Endothelial cell of umbilical vein (primary cell): ENCODE measurements around the gene LCE2D. TPM values are rescaled to one million over a fixed set of nuclear protein-coding genes. Genes with fewer than 3 reads are reported as not detected.

ENCODE experiments used
- BruUV-seq: library from RNA; stranded (reverse); fragments of 400-500 nt; replicated peaks from 2 replicates; lab custom pipeline; 2021; lab: Mats Ljungman, UMichigan
- CTCF ChIA-PET: fragments of 300-600, 350-600 bp; sonication (Branson Sonifier 250); formaldehyde crosslinking; loops from one replicate; lab custom pipeline; 2021; ENCODE audit warnings: antibody characterized with exemption, inconsistent platforms; lab: Charles Lee
- POLR2A ChIA-PET: fragments of 300-600, 350-600 bp; sonication (Branson Sonifier 250); formaldehyde crosslinking; loops from one replicate; lab custom pipeline; 2021; ENCODE audit warnings: antibody characterized with exemption, inconsistent platforms; lab: Charles Lee
- DNase-seq: peaks from one replicate; pipeline ENCODE4 v3.0.0-alpha.2; 2011; ENCODE audit warnings: low read depth, low spot score
- FAIRE-seq: peaks from 2 replicates; lab custom pipeline; 2011; peaks lifted over from hg19 to GRCh38; lab: Jason Lieb, UNC
- H2AFZ ChIP-seq: 2 replicates; pipeline ENCODE4 v1.6.0; 2012; ENCODE audit warnings: low read depth, low read length, control low read depth, inconsistent platforms
- H3K27ac ChIP-seq: 2 replicates; pipeline ENCODE4 v1.5.1; 2011; ENCODE audit warnings: low read depth, mild to moderate bottlenecking, control low read depth, low read length, moderate library complexity; ENCODE audit not compliant: insufficient read depth
- H3K27me3 ChIP-seq, 2 experiments: 2 replicates each; pipeline versions ENCODE4 v1.6.0 to v1.6.1; 2011; ENCODE audit warnings: low read length in 2 of 2, mixed read lengths in 1 of 2; ENCODE audit not compliant: control insufficient read depth in 2 of 2, insufficient read depth in 2 of 2
- H3K36me3 ChIP-seq, 2 experiments: 2 replicates in 1 of 2; 3 replicates in 1 of 2; pipeline ENCODE4 v1.5.1; 2011; ENCODE audit warnings: low read length in 2 of 2, mild to moderate bottlenecking in 1 of 2, moderate library complexity in 1 of 2; ENCODE audit not compliant: control insufficient read depth in 2 of 2, insufficient read depth in 2 of 2; ENCODE audit errors: extremely low read depth in 1 of 2
- H3K4me1 ChIP-seq: 3 replicates; pipeline ENCODE4 v1.5.1; 2011; ENCODE audit warnings: mild to moderate bottlenecking, low read length; ENCODE audit not compliant: control insufficient read depth, insufficient read depth; ENCODE audit errors: extremely low read depth
- H3K4me2 ChIP-seq: 2 replicates; pipeline ENCODE4 v1.6.1; 2011; ENCODE audit warnings: low read length, control low read depth, mixed read lengths; ENCODE audit not compliant: insufficient read depth
- H3K4me3 ChIP-seq, 3 experiments: fragments of 200-600 bp in 1 of 3; sonication (generic), shearing (Covaris generic) in 1 of 3; replicated peaks in 1 of 3; 2 replicates each; pipeline ENCODE4 v1.5.1; 2011 to 2016; ENCODE audit warnings: control low read depth in 3 of 3, low read length in 3 of 3, mild to moderate bottlenecking in 2 of 3, inconsistent platforms in 1 of 3, low read depth in 1 of 3, moderate library complexity in 1 of 3; ENCODE audit not compliant: insufficient read depth in 1 of 3
- H3K79me2 ChIP-seq: 2 replicates; pipeline ENCODE4 v1.6.0; 2012; ENCODE audit warnings: low read length, inconsistent platforms; ENCODE audit not compliant: control insufficient read depth, insufficient read depth
- H3K9ac ChIP-seq: replicated peaks from 2 replicates; pipeline ENCODE3; 2011; ENCODE audit warnings: low read length, control low read depth; ENCODE audit not compliant: insufficient read depth; ENCODE audit errors: extremely low read depth
- H3K9me1 ChIP-seq: replicated peaks from 3 replicates; pipeline ENCODE4 v1.6.0; 2011; ENCODE audit warnings: mild to moderate bottlenecking, low read length; ENCODE audit not compliant: control insufficient read depth, insufficient read depth; ENCODE audit errors: extremely low read depth
- H3K9me3 ChIP-seq: replicated peaks from 2 replicates; pipeline ENCODE4 v1.5.1; 2012; ENCODE audit warnings: low read length, inconsistent platforms; ENCODE audit not compliant: control insufficient read depth, insufficient read depth
- H4K20me1 ChIP-seq: replicated peaks from 2 replicates; pipeline ENCODE3; 2011; ENCODE audit warnings: mild to moderate bottlenecking, low read length; ENCODE audit not compliant: control insufficient read depth, insufficient read depth; ENCODE audit errors: extremely low read depth
- EZH2 ChIP-seq: IDR thresholded peaks from 2 replicates; pipeline ENCODE4 v1.6.1; 2012; ENCODE audit warnings: borderline replicate concordance, low read depth, mild to moderate bottlenecking, moderate library complexity, low read length, inconsistent platforms; ENCODE audit not compliant: severe bottlenecking
- FOS ChIP-seq: IDR thresholded peaks from 2 replicates; pipeline ENCODE4 v1.6.1; 2011; ENCODE audit warnings: mild to moderate bottlenecking, low read length, moderate library complexity, borderline replicate concordance; ENCODE audit not compliant: insufficient read depth
- GATA2 ChIP-seq: IDR thresholded peaks from 2 replicates; pipeline ENCODE4 v1.7.0; 2011; ENCODE audit warnings: low read depth, mild to moderate bottlenecking, moderate library complexity, mixed read lengths, low read length; ENCODE audit not compliant: insufficient read length, insufficient read depth
- JUN ChIP-seq: IDR thresholded peaks from 2 replicates; pipeline ENCODE4 v1.6.1; 2011; ENCODE audit warnings: borderline replicate concordance, low read depth; ENCODE audit not compliant: insufficient read length, insufficient read depth
- MYC ChIP-seq: IDR thresholded peaks from one replicate; pipeline ENCODE4 v1.6.1; 2011; ENCODE audit warnings: mild to moderate bottlenecking, low read depth, low read length
- POLR2A ChIP-seq: IDR thresholded peaks from 2 replicates; pipeline ENCODE4 v1.6.1; 2012; ENCODE audit warnings: low read depth, mild to moderate bottlenecking, control low read depth, low read length
- POLR2AphosphoS5 ChIP-seq: IDR thresholded peaks from 2 replicates; pipeline ENCODE4 v1.6.1; 2012; ENCODE audit warnings: low read depth, mild to moderate bottlenecking, control low read depth, low read length, moderate library complexity; ENCODE audit not compliant: insufficient read depth
- dilution Hi-C: fragments of 300-500 bp; cut with MboI; formaldehyde crosslinking; loops from one replicate; pipeline ENCODE4 v1.15.0; 2019; ENCODE audit warnings: low sequenced_read_pairs; ENCODE audit not compliant: extremely low pct_ligation_motif_present
- intact Hi-C: fragments of 100-400 bp; cut with micrococcal nuclease; formaldehyde crosslinking; loops from one replicate; pipeline ENCODE4 v1.10.0; 2022
- polyA plus RNA-seq, 4 experiments: library from polyadenylated mRNA; depleted of rRNA in 3 of 4; stranded (reverse) in 3 of 4; unstranded in 1 of 4; fragments of >200 nt; gene quantifications; 2 replicates each; pipeline versions ENCODE4 v1.2.1 to v1.2.3, GENCODE V29; 2011 to 2012; ENCODE audit warnings: missing spikeins in 1 of 4
- total RNA-seq: library from RNA; stranded (reverse); gene quantifications from 2 replicates; pipeline ENCODE4 v1.2.3, GENCODE V29; 2021
- TF ChIP-seq, protein P1 (sequence below): IDR thresholded peaks from 2 replicates; pipeline ENCODE4 v1.6.1; 2011; ENCODE audit not compliant: insufficient read depth, insufficient read length
- TF ChIP-seq, protein P2 (sequence below), 2 donors: IDR thresholded peaks; 1 replicate in 1 of 2; 2 replicates in 1 of 2; pipeline ENCODE4 v1.5.1; 2011; ENCODE audit warnings: low read length in 2 of 2, mild to moderate bottlenecking in 2 of 2, moderate library complexity in 2 of 2, control low read depth in 1 of 2, inconsistent platforms in 1 of 2, low read depth in 1 of 2; ENCODE audit not compliant: insufficient read depth in 1 of 2; ENCODE audit errors: extremely low read depth in 1 of 2

LCE2D gene
- total and polyA plus RNA-seq, 2 donors (not counting 3 experiments of a cell fraction or from before 2014, with no cell fraction given), result not detected

DNA sequence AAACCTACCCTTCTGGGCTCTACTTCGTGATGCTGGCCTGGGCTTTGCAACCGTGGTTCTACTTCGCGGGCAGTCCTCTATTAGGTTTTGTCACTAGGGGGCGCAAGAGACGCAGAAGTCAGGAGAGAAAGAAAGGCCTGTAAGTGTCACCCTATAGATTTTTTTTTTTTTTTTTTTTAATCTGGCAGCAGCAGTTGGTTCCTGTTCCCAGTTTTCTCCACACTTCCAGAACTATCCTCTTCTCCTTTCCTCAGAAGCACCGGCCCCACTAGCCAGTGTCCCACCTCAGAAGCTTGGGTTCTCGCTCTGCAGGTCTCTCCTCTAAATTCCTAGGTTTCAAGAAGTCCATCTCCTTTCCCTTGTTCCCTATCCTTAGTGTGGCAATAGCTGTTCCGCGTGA, 9.1 kb upstream of the LCE2D start:
- intact Hi-C loops, result loop anchor here (1.0 kb wide), 1 partner anchor 569 kb away; no protein-coding TSS in a partner anchor

DNA sequence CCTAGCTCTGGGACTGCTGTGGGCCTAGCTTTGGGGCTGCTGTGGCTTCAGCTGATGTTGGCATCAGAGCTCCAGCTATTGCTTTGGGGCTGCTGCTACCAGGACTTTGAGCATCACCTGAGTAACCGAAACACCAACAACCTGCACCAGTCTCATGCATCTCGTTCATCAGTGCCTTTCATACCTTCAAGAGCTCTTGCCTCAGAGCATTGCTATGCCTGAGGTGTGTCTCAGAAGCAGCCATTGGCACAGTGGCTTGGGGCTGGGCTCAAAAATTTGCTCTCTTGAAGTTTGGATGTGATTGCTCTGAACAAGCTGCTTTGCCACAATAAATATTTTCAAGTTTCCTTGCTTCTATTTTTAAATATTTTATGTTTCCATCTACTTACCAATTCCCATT, 6.7 kb upstream of the LCE2D start:
- H3K9ac ChIP-seq, result no peak overlapping the region
- H3K9me3 ChIP-seq, result no peaks in the 10 kb centered on the region
- H3K4me3 ChIP-seq, result no peak overlapping the region
- no peak overlapping the region for H3K4me2 ChIP-seq
- H3K9me1 ChIP-seq, result no peaks in the 10 kb centered on the region
- H4K20me1 ChIP-seq, result no peaks in the 10 kb centered on the region
- no peaks in the 10 kb centered on the region for H3K4me1 ChIP-seq
- H3K27ac ChIP-seq, result no peak overlapping the region
- ChIA-PET CTCF (interaction anchor here (1.0 kb wide), 1 partner anchor 572 kb away, joined by 3 read pairs; no protein-coding TSS in a partner anchor), POLR2A (no interaction called here)
- intact Hi-C loops (no loop called here), dilution Hi-C loops (no loop called here)
- DNase-seq (no peak), FAIRE-seq (no peak)
- H2AFZ ChIP-seq, result no peak overlapping the region
- H3K36me3 ChIP-seq, result no peaks in the 10 kb centered on the region
- no peaks in the 10 kb centered on the region for H3K79me2 ChIP-seq
- BruUV-seq, result no TSS peak
- H3K27me3 ChIP-seq, result no peaks in the 10 kb centered on the region
- TF ChIP-seq, protein P1, sequence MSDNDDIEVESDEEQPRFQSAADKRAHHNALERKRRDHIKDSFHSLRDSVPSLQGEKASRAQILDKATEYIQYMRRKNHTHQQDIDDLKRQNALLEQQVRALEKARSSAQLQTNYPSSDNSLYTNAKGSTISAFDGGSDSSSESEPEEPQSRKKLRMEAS, result no peak
- TF ChIP-seq EZH2 (no peak), JUN (no peak), FOS (no peak), POLR2AphosphoS5 (no peak), POLR2A (no peak), MYC (no peak), GATA2 (no peak)
- TF ChIP-seq, protein P2, sequence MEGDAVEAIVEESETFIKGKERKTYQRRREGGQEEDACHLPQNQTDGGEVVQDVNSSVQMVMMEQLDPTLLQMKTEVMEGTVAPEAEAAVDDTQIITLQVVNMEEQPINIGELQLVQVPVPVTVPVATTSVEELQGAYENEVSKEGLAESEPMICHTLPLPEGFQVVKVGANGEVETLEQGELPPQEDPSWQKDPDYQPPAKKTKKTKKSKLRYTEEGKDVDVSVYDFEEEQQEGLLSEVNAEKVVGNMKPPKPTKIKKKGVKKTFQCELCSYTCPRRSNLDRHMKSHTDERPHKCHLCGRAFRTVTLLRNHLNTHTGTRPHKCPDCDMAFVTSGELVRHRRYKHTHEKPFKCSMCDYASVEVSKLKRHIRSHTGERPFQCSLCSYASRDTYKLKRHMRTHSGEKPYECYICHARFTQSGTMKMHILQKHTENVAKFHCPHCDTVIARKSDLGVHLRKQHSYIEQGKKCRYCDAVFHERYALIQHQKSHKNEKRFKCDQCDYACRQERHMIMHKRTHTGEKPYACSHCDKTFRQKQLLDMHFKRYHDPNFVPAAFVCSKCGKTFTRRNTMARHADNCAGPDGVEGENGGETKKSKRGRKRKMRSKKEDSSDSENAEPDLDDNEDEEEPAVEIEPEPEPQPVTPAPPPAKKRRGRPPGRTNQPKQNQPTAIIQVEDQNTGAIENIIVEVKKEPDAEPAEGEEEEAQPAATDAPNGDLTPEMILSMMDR (IDR thresholded peaks at IDR 0.05; ENCODE audit: extremely low read depth in 1 of 2, insufficient read depth in 1 of 2, low read depth in 1 of 2, low read length in 2 of 2), result no peak

More for the DNA sequence above, 9.1 kb upstream of the LCE2D start:
- no TSS peak for BruUV-seq
- H3K27ac ChIP-seq, result no peak overlapping the region
- no peaks in the 10 kb centered on the region for H3K36me3 ChIP-seq
- H3K9me3 ChIP-seq, result no peaks in the 10 kb centered on the region
- H3K4me2 ChIP-seq, result no peak overlapping the region
- dilution Hi-C loops, result no loop called here
- no peak overlapping the region for H2AFZ ChIP-seq
- no peaks in the 10 kb centered on the region for H3K27me3 ChIP-seq
- H3K9me1 ChIP-seq, result no peaks in the 10 kb centered on the region
- H3K9ac ChIP-seq, result no peak overlapping the region
- H3K4me1 ChIP-seq, result no peaks in the 10 kb centered on the region
- FAIRE-seq (peak; percentile 76), DNase-seq (peak; percentile 53)
- H3K79me2 ChIP-seq, result no peaks in the 10 kb centered on the region
- CTCF ChIA-PET, result interaction anchor here (0.6 to 4.0 kb wide), 11 partner anchors 9 to 577 kb away, joined by 3 to 24 read pairs (median 6); partner anchors contain the start of gene LCE2D
- POLR2A ChIA-PET, result no interaction called here
- no peak overlapping the region for H3K4me3 ChIP-seq
- no peak for TF ChIP-seq JUN
- TF ChIP-seq, protein P2 (IDR thresholded peaks at IDR 0.05; ENCODE audit: extremely low read depth in 1 of 2, insufficient read depth in 1 of 2, low read depth in 1 of 2, low read length in 2 of 2), result peak; percentile 68 to 81
- no peaks in the 10 kb centered on the region for H4K20me1 ChIP-seq
